ENCODE measurements around the gene XRCC4.
A peak's percentile ranks its signal among the peaks of the same experiment; 100 is the strongest.

The XRCC4 gene

GRCh38 chr5:83281658-83282057, 204.3 kb downstream of the XRCC4 start:
- no peak for DNase-seq

GRCh38 chr5:83283761-83284160, 206.4 kb downstream of the XRCC4 start:
- no peak for DNase-seq

GRCh38 chr5:83285661-83286398, 208.5 kb downstream of the XRCC4 start:
- no peak for DNase-seq

GRCh38 chr5:83294246-83294645, 216.9 kb downstream of the XRCC4 start:
- DNase-seq = no peak

GRCh38 chr5:83299353-83299752, 222.0 kb downstream of the XRCC4 start:
- no peak for DNase-seq

- peak; percentile 62 for DNase-seq
Observed at GRCh38 chr5:83306572-83307241, 229.4 kb downstream of the XRCC4 start.

GRCh38 chr5:83312663-83313062, 235.3 kb downstream of the XRCC4 start:
- DNase-seq = no peak

GRCh38 chr5:83313436-83313835, 236.1 kb downstream of the XRCC4 start:
- DNase-seq = no peak

- DNase-seq = no peak
Observed at GRCh38 chr5:83321483-83322055, 244.2 kb downstream of the XRCC4 start.

- DNase-seq = no peak
Observed at GRCh38 chr5:83322273-83322924, 245.1 kb downstream of the XRCC4 start.

GRCh38 chr5:83323557-83324180, 246.3 kb downstream of the XRCC4 start:
- DNase-seq = no peak

GRCh38 chr5:83331842-83332241, 254.5 kb downstream of the XRCC4 start:
- DNase-seq = no peak

- no peak for DNase-seq
Observed at GRCh38 chr5:83337453-83338035, 260.2 kb downstream of the XRCC4 start.

GRCh38 chr5:83340511-83340918, 263.2 kb downstream of the XRCC4 start:
- peak; percentile 21 for DNase-seq

- DNase-seq = no peak
Observed at GRCh38 chr5:83341815-83342334, 264.5 kb downstream of the XRCC4 start.

GRCh38 chr5:83342465-83342864, 265.1 kb downstream of the XRCC4 start:
- no peak for DNase-seq

GRCh38 chr5:83343299-83343698, 266.0 kb downstream of the XRCC4 start:
- DNase-seq = no peak

- DNase-seq = no peak
Observed at GRCh38 chr5:83345423-83345822, 268.1 kb downstream of the XRCC4 start.

- DNase-seq = no peak
Observed at GRCh38 chr5:83348281-83348780, 271.0 kb downstream of the XRCC4 start.

GRCh38 chr5:83353231-83353630, 275.9 kb downstream of the XRCC4 start:
- DNase-seq = no peak

- no peak for DNase-seq
Observed at GRCh38 chr5:83353774-83354173, 276.4 kb downstream of the XRCC4 start.

GRCh38 chr5:83354958-83355357, 277.6 kb downstream of the XRCC4 start:
- no peak for DNase-seq
